DND-41 (cell line): ENCODE results near the gene NAT10.

Source experiments
- CTCF ChIP-seq: IDR thresholded peaks from 2 replicates; pipeline ENCODE4 v1.5.1; 2012; ENCODE audit warnings: borderline replicate concordance, low read length, moderate library complexity, mild to moderate bottlenecking; ENCODE audit not compliant: poor library complexity, severe bottlenecking; ENCODE audit errors: extremely low read depth
- EZH2 ChIP-seq: IDR thresholded peaks from 3 replicates; pipeline ENCODE4 v1.6.1; 2012; ENCODE audit warnings: borderline replicate concordance, low read depth, mild to moderate bottlenecking, moderate library complexity, low read length, inconsistent platforms; ENCODE audit not compliant: severe bottlenecking

GRCh38 chr11:34145073-34145472, 39.6 kb downstream of the NAT10 start:
- no peak for TF ChIP-seq CTCF
- TF ChIP-seq EZH2 = no peak
